Measurements from ENCODE around the gene CMSS1.

Gene CMSS1

GRCh38 chr3:99854756-99855298 lies 37.2 kb downstream of the CMSS1 start:
- Histone ChIP-seq H3K9ac (ENCODE audit: low read length) (no peak overlapping the region), H4K20me1 (ENCODE audit: insufficient read depth, low read length) (peaks cover 5% of the 10 kb centered on the region; the same call in 1 of the 2 replicates), H3K36me3 (replicated peaks; ENCODE audit: insufficient read depth, low read length) (no peaks in the 10 kb centered on the region), H2AFZ (ENCODE audit: low read length) (no peak overlapping the region), H3K4me1 (ENCODE audit: low read length) (peaks cover 18% of the 10 kb centered on the region), H3K27ac (ENCODE audit: low read length) (no peak overlapping the region), H3K79me2 (ENCODE audit: low read length) (peaks cover 25% of the 10 kb centered on the region), H3K9me2 (replicated peaks; ENCODE audit: insufficient read depth, low read length) (no peaks in the 10 kb centered on the region), H3K27me3 (replicated peaks; ENCODE audit: insufficient read depth, low read length) (no peaks in the 10 kb centered on the region), H3F3A (ENCODE audit: insufficient read depth, low read length) (peaks cover 8% of the 10 kb centered on the region), H3K4me2 (ENCODE audit: low read depth, low read length) (no peak overlapping the region), H3K9me3 (replicated peaks; ENCODE audit: insufficient read depth, low read length) (no peaks in the 10 kb centered on the region), H3K4me3 (ENCODE audit: low read length) (no peak overlapping the region)
- TF ChIP-seq EZH2 (optimal IDR thresholded peaks at IDR 0.05; ENCODE audit: low read depth, low read length) = no peak
- no peak for TF ChIP-seq CTCF (IDR thresholded peaks at IDR 0.05; ENCODE audit: low read length)
- no peak for TF ChIP-seq EZH2phosphoT487 (IDR thresholded peaks at IDR 0.05; ENCODE audit: low read length)
- DNase-seq = no peak

GRCh38 chr3:99855900-99856299 lies 38.2 kb downstream of the CMSS1 start:
- Histone ChIP-seq H3K27me3 (replicated peaks; ENCODE audit: insufficient read depth, low read length) (no peaks in the 10 kb centered on the region), H3K36me3 (replicated peaks; ENCODE audit: insufficient read depth, low read length) (no peaks in the 10 kb centered on the region), H2AFZ (ENCODE audit: low read length) (no peak overlapping the region), H3K9me2 (replicated peaks; ENCODE audit: insufficient read depth, low read length) (no peaks in the 10 kb centered on the region), H3K9ac (ENCODE audit: low read length) (no peak overlapping the region), H3K4me2 (ENCODE audit: low read depth, low read length) (no peak overlapping the region), H3F3A (ENCODE audit: insufficient read depth, low read length) (peaks cover 6% of the 10 kb centered on the region), H3K4me3 (ENCODE audit: low read length) (no peak overlapping the region), H3K79me2 (ENCODE audit: low read length) (peaks cover 25% of the 10 kb centered on the region), H3K4me1 (ENCODE audit: low read length) (peaks cover 9% of the 10 kb centered on the region), H4K20me1 (ENCODE audit: insufficient read depth, low read length) (no peaks in the 10 kb centered on the region; the same call in 1 of the 2 replicates), H3K27ac (ENCODE audit: low read length) (no peak overlapping the region), H3K9me3 (replicated peaks; ENCODE audit: insufficient read depth, low read length) (no peaks in the 10 kb centered on the region)
- DNase-seq = no peak
- TF ChIP-seq EZH2phosphoT487 (IDR thresholded peaks at IDR 0.05; ENCODE audit: low read length) (no peak), CTCF (IDR thresholded peaks at IDR 0.05; ENCODE audit: low read length) (no peak)

- Histone ChIP-seq H3K4me1 (ENCODE audit: low read length) (0 out of 2 replicates have a peak, but pooled peaks cover 3% of the 10 kb centered on the region), H3K79me2 (ENCODE audit: low read length) (peaks cover 23% of the 10 kb centered on the region), H4K20me1 (ENCODE audit: insufficient read depth, low read length) (no peaks in the 10 kb centered on the region), H3K36me3 (replicated peaks; ENCODE audit: insufficient read depth, low read length) (no peaks in the 10 kb centered on the region), H2AFZ (ENCODE audit: low read length) (no peak overlapping the region), H3K27ac (ENCODE audit: low read length) (no peak overlapping the region), H3K9me3 (replicated peaks; ENCODE audit: insufficient read depth, low read length) (no peaks in the 10 kb centered on the region), H3K9me2 (replicated peaks; ENCODE audit: insufficient read depth, low read length) (no peaks in the 10 kb centered on the region), H3K27me3 (replicated peaks; ENCODE audit: insufficient read depth, low read length) (no peaks in the 10 kb centered on the region), H3F3A (ENCODE audit: insufficient read depth, low read length) (no peaks in the 10 kb centered on the region), H3K9ac (ENCODE audit: low read length) (no peak overlapping the region), H3K4me2 (ENCODE audit: low read depth, low read length) (no peak overlapping the region), H3K4me3 (ENCODE audit: low read length) (no peak overlapping the region)
- TF ChIP-seq EZH2phosphoT487 (IDR thresholded peaks at IDR 0.05; ENCODE audit: low read length) = no peak
- TF ChIP-seq EZH2 (optimal IDR thresholded peaks at IDR 0.05; ENCODE audit: low read depth, low read length) = no peak
- no peak for TF ChIP-seq CTCF (IDR thresholded peaks at IDR 0.05; ENCODE audit: low read length)
- DNase-seq = no peak
These were observed 39.0 kb downstream of the CMSS1 start for GRCh38 chr3:99856437-99857220.

All from MM.1S (cell line).